Right ventricle myocardium inferior (tissue), 1 donor: ENCODE results near the gene DNAJC27. TPM values are rescaled to one million over a fixed set of nuclear protein-coding genes. Genes with fewer than 3 reads are reported as not detected.

Source experiments
- ATAC-seq: fragments of 200-7000 bp; cut with Tn5 transposase; one replicate; pipeline ENCODE4 v1.9.1; 2020; ENCODE audit warnings: mild to moderate bottlenecking, moderate library complexity
- DNase-seq: peaks from one replicate; pipeline ENCODE4 v3.0.0; 2021; ENCODE audit errors: missing footprints
- intact Hi-C: fragments of 100-400 bp; cut with DNase I; formaldehyde crosslinking; loops from one replicate; pipeline ENCODE4 v1.11.0; 2022
- total RNA-seq: library from RNA; stranded (reverse); fragmentation: NEBNext Ultra II Directional; extraction: Animal tissue kit (Norgen Biotek cat#: 25700); gene quantifications from one replicate; pipeline ENCODE4 v1.2.1, GENCODE V29; 2021
- donor health status: DM: no; HTN: yes; CAD: no; lungs with severe emphysema.

The DNAJC27 gene
- total RNA-seq, 1 donor from 2014 or later: 9.8 TPM

DNA sequence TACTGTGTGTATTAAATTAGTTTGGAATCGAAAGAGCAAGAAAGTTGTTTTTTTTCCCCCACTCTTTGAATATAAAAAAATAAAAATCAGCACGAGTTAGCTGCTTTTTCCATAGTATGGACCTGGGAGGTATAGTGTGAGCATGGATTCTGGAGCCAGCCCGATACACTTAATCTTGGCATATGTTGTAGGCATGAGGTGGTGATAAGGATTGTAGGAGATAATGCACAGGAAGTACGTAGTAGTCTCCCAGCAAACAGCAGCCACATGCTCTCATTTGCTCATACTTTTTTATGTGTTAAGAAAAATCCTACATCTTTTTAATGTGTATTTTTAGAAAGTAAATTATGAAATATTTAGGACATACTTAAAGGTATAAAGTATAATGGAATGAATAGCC, 2.1 kb upstream of the DNAJC27 start:
- DNase-seq (no peak), ATAC-seq (no peak)
- intact Hi-C loops: loop anchor here (2.0 to 5.0 kb wide), 2 partner anchors 69 to 223 kb away; partner anchors contain the start of gene EFR3B

- ATAC-seq: no peak
Measured at GRCh38 chr2:24972315-24972961, 683 bp upstream of the DNAJC27 start.

GRCh38 chr2:24971286-24971535, 544 bp downstream of the DNAJC27 start:
- ATAC-seq: peak; percentile 0
- DNase-seq: no peak
- intact Hi-C loops: loop anchor here (5.0 kb wide), 1 partner anchor 226 kb away; no protein-coding TSS in a partner anchor

More at GRCh38 chr2:24972315-24972961, 683 bp upstream of the DNAJC27 start:
- DNase-seq: no peak
- intact Hi-C loops: loop anchor here (2.0 to 5.0 kb wide), 2 partner anchors 70 to 225 kb away; partner anchors contain the start of gene EFR3B

GRCh38 chr2:24970483-24971285, 1.1 kb downstream of the DNAJC27 start:
- intact Hi-C loops: loop anchor here (5.0 kb wide), 1 partner anchor 227 kb away; no protein-coding TSS in a partner anchor
- DNase-seq: no peak
- ATAC-seq: no peak

DNA sequence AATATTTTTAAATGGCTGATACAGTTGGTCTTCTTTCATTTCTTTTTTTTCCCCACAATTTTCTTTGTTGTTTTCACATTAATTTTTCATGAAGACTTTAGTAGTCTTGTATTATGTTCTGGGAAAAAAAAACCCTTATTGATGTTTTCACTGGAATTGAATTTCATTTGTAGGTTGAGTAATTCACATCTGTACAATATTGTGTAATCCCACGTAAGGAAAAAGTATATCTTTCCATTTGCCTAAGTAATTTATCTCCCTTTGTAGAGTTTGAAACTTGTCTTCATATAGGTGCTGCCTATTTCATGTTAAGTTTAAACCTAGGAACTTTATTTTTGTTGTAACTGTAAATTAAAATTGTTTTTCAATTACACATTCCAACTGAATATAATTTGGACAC, 2.0 kb downstream of the DNAJC27 start:
- ATAC-seq: no peak
- intact Hi-C loops: loop anchor here (5.0 kb wide), 1 partner anchor 228 kb away; no protein-coding TSS in a partner anchor

GRCh38 chr2:24961903-24962302, 9.9 kb downstream of the DNAJC27 start:
- ATAC-seq (no peak), DNase-seq (no peak)
- intact Hi-C loops: no loop called here

More for the DNA sequence above, 2.0 kb downstream of the DNAJC27 start:
- DNase-seq: no peak

DNA sequence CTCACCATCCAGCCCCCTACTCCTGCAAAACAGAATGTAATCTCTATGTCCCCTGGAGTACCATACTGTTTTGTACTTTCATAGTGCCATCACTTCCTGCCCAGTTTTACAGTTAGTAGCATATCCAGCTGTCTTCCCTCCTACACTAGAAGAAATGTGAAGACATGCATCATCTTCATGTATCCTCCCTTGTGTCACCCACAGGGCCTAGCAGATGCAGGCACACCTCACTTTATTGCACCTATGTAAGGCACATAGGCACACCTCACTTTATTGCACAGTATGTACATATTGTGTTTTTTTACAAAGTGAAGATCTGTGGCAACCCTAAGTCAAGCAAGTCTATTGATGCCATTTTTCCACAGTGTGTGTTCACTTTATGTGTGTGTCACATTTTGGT, 12.0 kb downstream of the DNAJC27 start:
- ATAC-seq: no peak
- intact Hi-C loops: no loop called here
- no peak for DNase-seq

DNA sequence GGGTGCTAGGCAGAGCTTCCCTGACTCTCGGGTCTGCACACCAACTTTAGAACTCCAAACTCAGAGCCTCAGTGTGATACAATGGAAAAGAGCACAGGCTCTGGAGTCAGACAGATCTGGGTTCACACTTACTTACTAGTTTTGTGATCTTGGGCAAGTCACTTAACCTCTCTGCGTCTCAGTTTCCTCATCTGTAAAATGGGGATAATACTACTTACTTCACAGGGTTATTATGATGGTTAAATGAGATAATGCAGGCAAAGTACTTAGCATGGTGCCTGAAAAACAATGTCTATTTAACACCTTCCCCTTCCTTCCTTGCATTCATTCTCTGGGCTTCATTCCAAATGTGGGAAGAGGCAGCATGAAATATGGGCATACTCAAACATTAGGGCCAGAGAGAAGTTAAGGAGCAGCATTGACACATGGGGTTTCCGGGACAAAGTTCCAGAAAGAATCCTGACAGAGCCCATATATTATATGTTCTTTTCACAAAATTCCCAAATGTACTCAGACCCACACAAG, 13.3 kb downstream of the DNAJC27 start:
- DNase-seq (no peak), ATAC-seq (no peak)
- intact Hi-C loops: no loop called here

- DNase-seq (no peak), ATAC-seq (no peak)
- intact Hi-C loops: no loop called here
Measured at GRCh38 chr2:24957976-24958375, 13.8 kb downstream of the DNAJC27 start.

DNA sequence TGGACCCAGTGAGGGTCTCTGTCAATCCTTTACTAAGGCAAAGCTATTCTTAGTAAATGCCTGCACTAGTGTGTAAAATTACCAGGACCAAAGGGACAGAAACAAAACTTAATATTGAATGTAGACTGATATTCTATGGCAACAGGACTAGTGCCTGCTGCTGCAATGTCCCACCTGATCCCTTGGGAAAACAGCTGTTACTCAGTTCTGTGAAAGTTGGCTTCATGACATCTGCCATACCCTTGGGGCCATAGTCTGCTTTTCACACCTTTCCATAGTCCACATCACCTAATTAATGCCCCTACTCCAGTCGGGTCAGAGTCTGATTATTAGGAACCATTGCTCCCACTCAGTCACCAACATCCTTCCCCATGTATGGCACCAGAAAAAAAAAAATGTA, 14.5 kb downstream of the DNAJC27 start:
- DNase-seq (no peak), ATAC-seq (no peak)
- intact Hi-C loops: no loop called here

DNA sequence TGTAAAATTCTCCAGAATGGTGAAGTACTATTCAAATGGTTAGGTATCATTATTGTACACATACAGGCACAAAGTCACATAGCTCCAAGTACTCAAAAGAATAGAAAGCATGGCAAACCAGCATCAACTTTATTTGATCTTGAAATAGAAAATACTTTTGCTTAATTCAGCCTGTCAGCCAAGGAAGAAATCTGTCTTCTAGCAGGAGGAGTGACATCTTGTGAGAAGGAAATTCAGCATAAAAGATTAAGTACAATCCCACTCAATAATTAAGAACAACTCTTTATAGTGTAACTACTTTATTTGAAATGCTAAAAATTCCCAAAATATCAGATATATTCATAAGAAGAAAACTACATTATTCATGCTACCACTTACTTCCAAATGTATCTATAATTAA, 15.8 kb downstream of the DNAJC27 start:
- intact Hi-C loops: no loop called here
- DNase-seq (no peak), ATAC-seq (no peak)

GRCh38 chr2:24955232-24955631, 16.5 kb downstream of the DNAJC27 start:
- DNase-seq (no peak), ATAC-seq (no peak)
- intact Hi-C loops: no loop called here

GRCh38 chr2:24950102-24950501, 21.7 kb downstream of the DNAJC27 start:
- intact Hi-C loops: no loop called here
- no peak for ATAC-seq
- no peak for DNase-seq

GRCh38 chr2:24948506-24948905, 23.2 kb downstream of the DNAJC27 start:
- DNase-seq: no peak
- intact Hi-C loops: no loop called here
- ATAC-seq: no peak

DNA sequence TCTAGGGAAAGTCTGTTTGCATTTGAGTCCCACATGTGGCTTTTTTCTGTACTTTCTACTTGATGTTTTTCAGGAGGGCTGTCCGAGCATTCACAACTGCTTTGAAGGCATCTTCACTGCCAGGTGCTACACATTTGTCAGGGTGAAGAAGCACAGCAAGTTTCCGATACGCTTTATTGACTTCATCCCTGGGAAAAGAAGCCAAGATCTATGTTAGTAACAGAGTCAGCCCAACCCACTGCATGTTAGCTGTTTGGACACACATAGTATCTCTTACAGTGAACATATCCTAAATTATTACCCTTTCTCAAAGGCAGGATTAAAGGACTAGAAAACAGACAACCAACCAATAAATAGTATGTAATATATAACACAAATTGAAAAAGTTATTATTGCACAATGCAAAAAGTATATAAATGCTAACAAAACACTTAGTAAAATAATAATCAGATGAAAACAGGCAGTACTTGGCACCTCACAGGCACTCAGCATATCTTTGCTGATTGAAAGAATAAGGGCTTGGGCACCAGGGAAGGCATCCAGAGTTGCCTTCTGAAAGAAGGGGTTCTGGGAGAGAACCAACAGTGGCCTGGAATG, 24.1 kb downstream of the DNAJC27 start:
- no peak for ATAC-seq
- DNase-seq: no peak
- intact Hi-C loops: no loop called here

- no peak for ATAC-seq
Measured at GRCh38 chr2:24945907-24946306, 25.8 kb downstream of the DNAJC27 start.

DNA sequence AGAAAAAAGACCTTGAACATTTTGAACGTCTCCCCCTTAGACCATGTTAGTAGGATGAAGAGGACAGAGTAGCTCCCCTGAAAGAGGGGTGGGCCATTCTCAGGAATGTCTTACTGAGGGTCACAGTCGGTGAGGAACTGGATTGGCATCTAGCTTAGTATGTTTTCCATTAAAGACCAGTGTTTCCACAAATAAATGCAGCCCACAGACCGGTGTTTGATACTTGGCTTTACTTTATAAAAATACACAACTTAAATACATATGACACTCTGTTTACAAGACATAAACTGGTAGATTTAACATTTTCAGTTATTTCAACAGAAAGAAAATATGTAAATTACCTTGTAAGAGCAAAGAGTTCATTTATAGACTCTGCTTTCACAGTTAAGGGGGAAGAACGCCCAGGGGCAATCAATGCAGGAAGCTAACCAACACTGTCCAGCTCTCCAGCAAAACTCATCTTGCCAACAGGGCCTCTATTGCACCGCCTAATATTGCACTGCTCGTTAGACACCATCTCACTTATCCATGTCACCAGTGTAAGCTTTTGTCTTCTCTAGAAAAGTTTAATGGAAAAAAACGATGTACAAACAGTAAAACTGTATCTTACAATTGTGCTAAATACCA, 28.2 kb downstream of the DNAJC27 start:
- no peak for DNase-seq
- intact Hi-C loops: no loop called here
- no peak for ATAC-seq

More at GRCh38 chr2:24945907-24946306, 25.8 kb downstream of the DNAJC27 start:
- intact Hi-C loops: no loop called here
- no peak for DNase-seq

DNA sequence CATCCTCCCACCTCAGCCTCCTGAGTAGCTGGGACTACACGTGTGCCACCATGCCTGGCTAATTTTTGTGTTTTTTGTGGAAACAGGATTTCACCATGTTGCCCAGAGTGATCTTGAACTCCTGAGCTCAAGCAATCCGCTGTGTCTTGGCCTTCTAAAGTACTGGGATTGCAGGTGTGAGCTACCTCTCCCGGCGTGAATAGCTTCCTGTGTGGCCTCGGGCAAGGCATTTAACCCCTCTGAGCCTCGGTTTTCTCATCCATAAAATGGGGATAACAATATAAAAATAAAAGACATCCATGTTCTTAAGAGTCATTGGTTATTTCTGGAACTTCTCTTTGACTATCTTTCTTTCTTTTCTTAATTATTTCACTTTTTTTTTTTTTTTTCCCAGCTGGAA, 32.4 kb downstream of the DNAJC27 start:
- ATAC-seq (no peak), DNase-seq (no peak)
- intact Hi-C loops: no loop called here

DNA sequence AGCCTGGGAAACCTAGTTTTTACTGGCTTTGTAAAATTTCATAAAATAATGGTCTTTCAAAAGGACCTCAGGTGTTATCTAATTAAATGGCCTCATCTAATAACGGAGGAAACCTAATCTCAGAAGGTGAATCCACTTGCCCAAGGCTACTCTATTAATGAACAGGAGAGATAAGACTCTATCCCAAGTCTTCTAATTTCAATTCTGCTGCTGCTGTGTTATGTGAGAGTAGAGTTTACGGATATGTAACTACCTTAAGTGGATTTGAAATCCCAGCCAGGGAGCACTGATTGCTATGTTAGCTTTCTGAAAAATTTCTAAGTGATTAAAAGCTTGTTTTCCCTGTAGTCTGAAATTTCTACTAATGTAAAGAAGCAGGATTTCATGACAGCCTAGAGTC, 34.5 kb downstream of the DNAJC27 start:
- DNase-seq (no peak), ATAC-seq (no peak)
- intact Hi-C loops: no loop called here
